Measurements from ENCODE around the gene LGALS3BP.

DNA sequence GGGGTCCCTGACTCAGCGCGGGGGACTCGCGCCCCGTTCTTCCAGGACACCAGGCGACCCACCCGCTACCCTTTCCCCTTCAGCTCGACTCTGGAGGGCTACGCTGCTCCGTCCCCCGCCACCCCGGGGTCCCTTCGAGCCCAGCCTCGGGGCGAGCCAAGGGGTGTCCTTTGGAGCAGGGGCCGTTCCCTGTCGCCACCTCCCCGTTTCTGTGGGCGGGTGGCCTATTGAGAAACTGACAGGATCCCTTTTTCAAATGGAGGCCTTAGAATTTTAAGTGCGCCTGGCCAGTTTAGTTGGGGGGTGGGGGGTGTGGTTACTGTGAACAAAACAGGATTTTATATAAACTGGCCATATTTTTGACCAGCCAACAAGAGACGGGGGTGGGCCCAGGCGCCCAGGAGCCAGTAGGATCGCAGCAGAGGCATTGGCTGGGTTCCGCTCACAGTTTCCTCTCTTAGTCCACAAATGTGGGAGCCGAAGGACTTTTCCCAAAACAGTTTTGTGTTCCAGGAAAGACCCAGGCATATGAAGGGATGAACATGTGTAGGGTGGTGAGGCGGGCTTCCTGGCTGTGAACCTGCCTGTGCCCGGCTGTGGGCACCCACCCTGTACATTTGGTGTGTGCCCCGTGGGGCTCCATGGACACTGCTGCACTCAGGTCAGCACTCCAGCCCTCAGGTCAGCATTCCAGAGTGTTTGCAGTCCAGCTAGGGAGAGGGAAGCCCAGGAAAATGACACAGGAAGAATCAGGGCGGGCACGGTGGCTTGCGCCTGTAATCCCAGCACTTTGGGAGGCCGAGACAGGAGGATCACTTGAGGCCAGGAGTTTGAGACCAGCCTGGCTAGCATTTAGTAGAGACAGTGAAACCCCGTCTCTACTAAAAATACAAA is 53.8 kb downstream of the LGALS3BP start:
- TF ChIP-seq POLR2A (IDR thresholded peaks at IDR 0.05; ENCODE audit: low read depth, low read length) (no peak), POLR2AphosphoS5 (IDR thresholded peaks at IDR 0.05; ENCODE audit: low read depth, low read length) (no peak), TAF1 (IDR thresholded peaks at IDR 0.05; ENCODE audit: borderline replicate concordance, low read depth, low read length) (no peak)
